Activated naive CD4-positive, alpha-beta T cell treated with anti-CD3 and anti-CD28 coated beads, Interleukin-2, amount 10 ng/mL, durations not matched to agents 7 days and 5 days (primary cell): ENCODE results near the gene BACE1-AS.
"Not testable (repeated sequence)": the region's sequence is repeated elsewhere in the genome, so short reads cannot be mapped to it uniquely, and the experiment has no call there.

Experiments
- CTCF ChIA-PET: fragments of 350-600 bp; sonication (Branson Sonifier 250); formaldehyde crosslinking; loops from one replicate; lab custom pipeline; 2021; ENCODE audit warnings: antibody characterized with exemption; lab: Charles Lee
- DNase-seq: peaks from one replicate; pipeline ENCODE4 v3.0.0-alpha.2; 2020
- H3K27ac Mint-ChIP-seq: one replicate; pipeline ENCODE4 v1.8.0; 2021; ENCODE audit warnings: mild to moderate bottlenecking, moderate library complexity, mixed read lengths
- H3K27me3 Mint-ChIP-seq: one replicate; pipeline ENCODE4 v1.8.0; 2021; ENCODE audit warnings: mild to moderate bottlenecking, mixed read lengths
- H3K36me3 Mint-ChIP-seq: one replicate; pipeline ENCODE4 v1.8.0; 2021; ENCODE audit warnings: mixed read lengths
- H3K4me1 Mint-ChIP-seq: one replicate; pipeline ENCODE4 v1.8.0; 2021; ENCODE audit warnings: mixed read lengths
- H3K4me3 Mint-ChIP-seq: one replicate; pipeline ENCODE4 v1.8.0; 2021; ENCODE audit warnings: mild to moderate bottlenecking, moderate library complexity, mixed read lengths
- H3K9me3 Mint-ChIP-seq: one replicate; pipeline ENCODE4 v1.8.0; 2021; ENCODE audit warnings: mixed read lengths

Gene BACE1-AS

DNA sequence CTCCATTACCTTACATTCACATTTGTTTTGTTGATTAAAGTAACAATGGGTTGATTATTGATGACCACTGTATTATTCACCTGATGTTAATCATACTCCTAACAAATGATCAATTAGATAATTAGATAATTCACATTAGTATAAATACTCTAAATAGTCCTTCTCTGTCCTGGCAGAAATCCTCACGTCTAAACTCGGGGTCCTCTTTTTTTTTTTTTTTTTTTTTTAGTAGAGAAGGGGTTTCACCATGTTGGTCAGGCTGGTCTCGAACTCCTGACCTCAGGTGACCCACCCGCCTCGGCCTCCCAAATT lies 36.1 kb downstream of the BACE1-AS start:
- DNase-seq, H3K27me3 Mint-ChIP-seq, H3K27ac Mint-ChIP-seq, H3K9me3 Mint-ChIP-seq, H3K36me3 Mint-ChIP-seq, H3K4me3 Mint-ChIP-seq: not testable (repeated sequence)
- H3K4me1 Mint-ChIP-seq, result peaks cover 11% of the 10 kb centered on the region
- CTCF ChIA-PET, result interaction anchor here (0.7 kb wide), 1 partner anchor 97 kb away, joined by 3 read pairs; no protein-coding TSS in a partner anchor

- no peaks in the 10 kb centered on the region for H3K9me3 Mint-ChIP-seq
- no peak within 1 kb of the TSS for H3K27ac Mint-ChIP-seq
- H3K4me1 Mint-ChIP-seq, result peaks cover 11% of the 10 kb centered on the region
- peak within 1 kb of the TSS; percentile 25 for H3K4me3 Mint-ChIP-seq
- CTCF ChIA-PET, result interaction anchor here (0.6 to 1.2 kb wide), 3 partner anchors 13 to 725 kb away, joined by 3 to 4 read pairs (median 4); no protein-coding TSS in a partner anchor
- H3K36me3 Mint-ChIP-seq, result peaks cover 4% of the 10 kb centered on the region
- peaks cover 5% of the 10 kb centered on the region for H3K27me3 Mint-ChIP-seq
- peak; percentile 98 for DNase-seq
Measured at GRCh38 chr11:117327567-117328374, 36.6 kb downstream of the BACE1-AS start, which contains the start of gene CEP164. CEP164 (plus strand) TSS chr11:117327854; CDS start chr11:117338587, 10,733 bp downstream.

GRCh38 chr11:117328375-117329010 lies 37.3 kb downstream of the BACE1-AS start:
- no peaks in the 10 kb centered on the region for H3K27me3 Mint-ChIP-seq
- no peak for DNase-seq
- H3K4me3 Mint-ChIP-seq, result no peak overlapping the region
- no peaks in the 10 kb centered on the region for H3K9me3 Mint-ChIP-seq
- peaks cover 11% of the 10 kb centered on the region for H3K4me1 Mint-ChIP-seq
- CTCF ChIA-PET, result interaction anchor here (0.6 to 1.2 kb wide), 2 partner anchors 14 to 724 kb away, joined by 4 read pairs; no protein-coding TSS in a partner anchor
- H3K27ac Mint-ChIP-seq, result no peak overlapping the region
- peaks cover 4% of the 10 kb centered on the region for H3K36me3 Mint-ChIP-seq

GRCh38 chr11:117332843-117333242 lies 41.7 kb downstream of the BACE1-AS start:
- CTCF ChIA-PET, result no interaction called here
- Mint-ChIP-seq H3K36me3 (peaks cover 4% of the 10 kb centered on the region), H3K4me1 (peaks cover 5% of the 10 kb centered on the region), H3K27ac (no peak overlapping the region), H3K27me3 (no peaks in the 10 kb centered on the region), H3K9me3 (no peaks in the 10 kb centered on the region), H3K4me3 (no peak overlapping the region)
- no peak for DNase-seq

DNA sequence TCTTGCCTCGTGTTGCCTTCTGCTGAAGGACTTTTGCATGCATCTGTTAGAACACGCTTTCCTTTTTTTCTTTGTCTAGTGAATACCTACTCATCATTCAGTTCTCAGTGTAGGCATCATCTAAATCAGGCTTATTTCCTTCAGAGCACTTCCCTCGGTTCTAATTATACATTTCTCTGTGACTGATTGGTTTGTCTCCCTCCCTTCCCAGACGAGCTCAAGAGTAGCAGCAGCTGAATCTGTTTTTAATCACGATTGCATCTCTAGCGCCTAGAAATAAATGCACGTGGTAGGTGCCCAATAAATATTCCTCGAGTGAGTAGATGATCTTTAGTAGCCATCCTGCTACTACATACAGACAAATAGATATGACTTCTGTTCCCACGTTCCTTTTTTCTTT lies 42.8 kb downstream of the BACE1-AS start:
- peaks cover 7% of the 10 kb centered on the region for H3K36me3 Mint-ChIP-seq
- H3K27me3 Mint-ChIP-seq, result no peaks in the 10 kb centered on the region
- no peak for DNase-seq
- H3K9me3 Mint-ChIP-seq, result no peaks in the 10 kb centered on the region
- no peak overlapping the region for H3K4me3 Mint-ChIP-seq
- peaks cover 5% of the 10 kb centered on the region for H3K4me1 Mint-ChIP-seq
- no peak overlapping the region for H3K27ac Mint-ChIP-seq
- CTCF ChIA-PET, result no interaction called here

DNA sequence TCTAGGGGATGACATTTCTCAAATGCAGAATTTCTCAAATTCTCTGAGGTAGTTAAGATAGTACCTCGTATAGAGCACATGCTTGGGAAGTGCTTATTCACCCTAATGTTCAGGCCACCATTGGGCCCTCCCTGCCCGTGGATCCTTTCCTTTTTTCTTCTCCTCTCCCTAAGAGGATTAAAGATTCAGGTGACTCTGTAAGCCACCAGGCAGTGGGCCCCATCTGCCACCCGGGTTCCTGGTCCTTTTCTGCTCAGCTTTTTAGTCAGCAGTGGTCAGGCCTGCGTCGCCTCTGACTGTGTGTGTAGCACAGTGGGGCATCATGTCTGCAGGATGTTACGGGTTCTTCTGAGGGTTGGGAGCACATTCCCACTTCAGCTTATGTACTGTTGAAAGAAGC lies 43.8 kb downstream of the BACE1-AS start:
- Mint-ChIP-seq H3K27me3 (no peaks in the 10 kb centered on the region), H3K27ac (no peak overlapping the region), H3K4me3 (no peak overlapping the region), H3K36me3 (peaks cover 11% of the 10 kb centered on the region), H3K9me3 (no peaks in the 10 kb centered on the region), H3K4me1 (peaks cover 3% of the 10 kb centered on the region)
- CTCF ChIA-PET, result no interaction called here
- DNase-seq, result no peak

GRCh38 chr11:117335399-117335798 lies 44.3 kb downstream of the BACE1-AS start:
- H3K9me3 Mint-ChIP-seq, result no peaks in the 10 kb centered on the region
- H3K4me3 Mint-ChIP-seq, result no peak overlapping the region
- H3K27me3 Mint-ChIP-seq, result no peaks in the 10 kb centered on the region
- no peak overlapping the region for H3K27ac Mint-ChIP-seq
- CTCF ChIA-PET, result interaction anchor here (0.7 to 1.4 kb wide), 3 partner anchors 9 to 52 kb away, joined by 3 to 5 read pairs (median 4); no protein-coding TSS in a partner anchor
- no peaks in the 10 kb centered on the region for H3K4me1 Mint-ChIP-seq
- peaks cover 15% of the 10 kb centered on the region for H3K36me3 Mint-ChIP-seq
- no peak for DNase-seq

- no peak for DNase-seq
- peaks cover 16% of the 10 kb centered on the region for H3K36me3 Mint-ChIP-seq
- no peaks in the 10 kb centered on the region for H3K4me1 Mint-ChIP-seq
- no peak overlapping the region for H3K4me3 Mint-ChIP-seq
- CTCF ChIA-PET, result no interaction called here
- H3K27me3 Mint-ChIP-seq, result no peaks in the 10 kb centered on the region
- no peak overlapping the region for H3K27ac Mint-ChIP-seq
- no peaks in the 10 kb centered on the region for H3K9me3 Mint-ChIP-seq
Measured at GRCh38 chr11:117337076-117337475, 45.9 kb downstream of the BACE1-AS start.
